Prostate gland (tissue), 2 donors: Measurements from ENCODE around the gene SCAPER. TPM values are rescaled to one million over a fixed set of nuclear protein-coding genes. Genes with fewer than 3 reads are reported as not detected.

ENCODE experiments used
- DNase-seq: peaks from one replicate; pipeline ENCODE4 v3.0.0-alpha.2; 2019; ENCODE audit warnings: low spot score
- H3K27ac ChIP-seq, 2 donors: fragments of 200-600 bp; sonication (generic); 2 replicates each; pipeline ENCODE4 v1.5.1; 2017 to 2019
- H3K27me3 ChIP-seq: fragments of 200-600 bp; sonication (generic); replicated peaks from 2 replicates; pipeline ENCODE4 v1.5.1; 2019; ENCODE audit not compliant: insufficient read depth
- H3K36me3 ChIP-seq, 2 donors: fragments of 200-600 bp; sonication (generic); 1 replicate in 1 of 2; 2 replicates in 1 of 2; pipeline versions ENCODE4 v1.5.1 to v1.8.1; 2017 to 2019
- H3K4me1 ChIP-seq: fragments of 200-600 bp; sonication (generic); replicated peaks from 2 replicates; pipeline ENCODE4 v1.5.1; 2019
- H3K4me3 ChIP-seq, 2 donors: fragments of 200-600 bp; sonication (generic); 2 replicates each; pipeline ENCODE4 v1.5.1; 2017 to 2019
- H3K9me3 ChIP-seq: fragments of 200-600 bp; sonication (generic); 2 replicates; pipeline ENCODE4 v1.5.1; 2017
- CTCF ChIP-seq, 4 experiments: fragments of 200-600 bp in 2 of 4; fragments of 450-650 bp in 2 of 4; sonication (generic) in 2 of 4; IDR thresholded peaks; 1 replicate in 3 of 4; 2 replicates in 1 of 4; pipeline ENCODE4 v1.5.1; 2016 to 2019; ENCODE audit warnings: antibody characterized with exemption in 4 of 4, mild to moderate bottlenecking in 2 of 4, moderate library complexity in 2 of 4
- POLR2A ChIP-seq: fragments of 450-650 bp; IDR thresholded peaks from one replicate; pipeline ENCODE4 v1.6.1; 2016; ENCODE audit warnings: antibody characterized with exemption, mild to moderate bottlenecking
- POLR2AphosphoS5 ChIP-seq: sonication (generic); formaldehyde crosslinking; IDR thresholded peaks from one replicate; pipeline ENCODE4 v1.6.1; 2017; ENCODE audit warnings: antibody characterized with exemption
- WGBS: methylation state at CpG from one replicate; pipeline ENCODE4 v1.1.5; 2018; 5-methylcytosine and 5-hydroxymethylcytosine counted together
- intact Hi-C: fragments of 100-400 bp; cut with DNase I; formaldehyde crosslinking; loops from one replicate; pipeline ENCODE4 v1.14.2; 2022
- total RNA-seq, 2 donors: library from RNA; depleted of rRNA; stranded (reverse); fragments of >200 nt; gene quantifications; one replicate each; pipeline ENCODE4 v1.1.0, GENCODE V29; 2016

Gene SCAPER
- total RNA-seq, 2 donors from 2014 or later: 19.1 to 38.9 TPM

- no peak for DNase-seq
- Histone ChIP-seq H3K9me3 (no peaks in the 10 kb centered on the region), H3K4me1 (no peaks in the 10 kb centered on the region), H3K27me3 (no peaks in the 10 kb centered on the region), H3K4me3 (no peak overlapping the region), H3K36me3 (no peaks in the 10 kb centered on the region), H3K27ac (no peak overlapping the region)
- TF ChIP-seq POLR2A: no peak
- TF ChIP-seq POLR2AphosphoS5: no peak
- TF ChIP-seq CTCF (IDR thresholded peaks at IDR 0.05): no peak
- WGBS: 89% methylated on average over 8 of the region's 8 CpGs
- intact Hi-C loops: no loop called here
These were observed 577.7 kb downstream of the SCAPER start for GRCh38 chr15:76327191-76328105.

GRCh38 chr15:76325704-76326103 is 579.4 kb downstream of the SCAPER start:
- Histone ChIP-seq H3K4me1 (no peaks in the 10 kb centered on the region), H3K27me3 (no peaks in the 10 kb centered on the region), H3K36me3 (no peaks in the 10 kb centered on the region), H3K9me3 (no peaks in the 10 kb centered on the region), H3K4me3 (no peak overlapping the region), H3K27ac (no peak overlapping the region)
- TF ChIP-seq POLR2A: no peak
- TF ChIP-seq CTCF (IDR thresholded peaks at IDR 0.05): no peak
- no peak for TF ChIP-seq POLR2AphosphoS5
- intact Hi-C loops: no loop called here
- DNase-seq: no peak
- 70% methylated on average over 2 of the region's 2 CpGs for whole genome bisulfite sequencing

- Histone ChIP-seq H3K4me1 (no peaks in the 10 kb centered on the region), H3K4me3 (no peak overlapping the region), H3K27me3 (no peaks in the 10 kb centered on the region), H3K36me3 (no peaks in the 10 kb centered on the region), H3K9me3 (no peaks in the 10 kb centered on the region), H3K27ac (no peak overlapping the region)
- TF ChIP-seq POLR2A: no peak
- no peak for TF ChIP-seq CTCF (IDR thresholded peaks at IDR 0.05)
- TF ChIP-seq POLR2AphosphoS5: no peak
- intact Hi-C loops: no loop called here
- no peak for DNase-seq
- 41% methylated on average over 3 of the region's 3 CpGs for WGBS
These were observed 581.1 kb downstream of the SCAPER start for GRCh38 chr15:76324066-76324465.

- Histone ChIP-seq H3K9me3 (no peaks in the 10 kb centered on the region), H3K36me3 (no peaks in the 10 kb centered on the region), H3K4me1 (no peaks in the 10 kb centered on the region), H3K27ac (no peak overlapping the region), H3K4me3 (no peak overlapping the region), H3K27me3 (no peaks in the 10 kb centered on the region)
- no peak for DNase-seq
- intact Hi-C loops: no loop called here
- 71% methylated on average over 5 of the region's 5 CpGs for WGBS
- no peak for TF ChIP-seq POLR2A
- TF ChIP-seq CTCF (IDR thresholded peaks at IDR 0.05): no peak
These were observed 583.5 kb downstream of the SCAPER start for GRCh38 chr15:76321602-76322001.

- Histone ChIP-seq H3K9me3 (no peaks in the 10 kb centered on the region), H3K4me3 (no peak overlapping the region), H3K36me3 (no peaks in the 10 kb centered on the region), H3K4me1 (no peaks in the 10 kb centered on the region), H3K27ac (no peak overlapping the region), H3K27me3 (no peaks in the 10 kb centered on the region)
- 64% methylated on average over 10 of the region's 10 CpGs for WGBS
- TF ChIP-seq POLR2AphosphoS5: no peak
- no peak for TF ChIP-seq POLR2A
- TF ChIP-seq CTCF (IDR thresholded peaks at IDR 0.05): no peak
- intact Hi-C loops: no loop called here
- DNase-seq: no peak
These were observed 584.0 kb downstream of the SCAPER start for GRCh38 chr15:76321171-76321570.
